Esophagus muscularis mucosa (tissue), 4 donors: ENCODE results near the gene GET4. TPM values are rescaled to one million over a fixed set of nuclear protein-coding genes. Genes with fewer than 3 reads are reported as not detected.

Source experiments
- DNase-seq: peaks from one replicate; pipeline ENCODE4 v3.0.0-alpha.2; 2017; ENCODE audit errors: extremely low spot score
- H3K27ac ChIP-seq, 4 donors: fragments of 200-600 bp; sonication (generic); replicated peaks in 1 of 4; 1 replicate in 3 of 4; 2 replicates in 1 of 4; pipeline ENCODE4 v1.5.1; 2016 to 2019; ENCODE audit warnings: mild to moderate bottlenecking in 1 of 4
- H3K27me3 ChIP-seq, 4 donors: fragments of 200-600 bp; sonication (generic); one replicate each; pipeline versions ENCODE4 v1.5.1 to v1.6.0; 2016 to 2019
- H3K36me3 ChIP-seq, 4 donors: fragments of 200-600 bp; sonication (generic); one replicate each; pipeline ENCODE4 v1.5.1; 2016 to 2019
- H3K4me1 ChIP-seq, 4 donors: fragments of 200-600 bp; sonication (generic); one replicate each; pipeline ENCODE4 v1.5.1; 2016 to 2019
- H3K4me3 ChIP-seq, 4 donors: fragments of 200-600 bp; sonication (generic); 1 replicate in 2 of 4; 2 replicates in 2 of 4; pipeline ENCODE4 v1.5.1; 2016 to 2019; ENCODE audit warnings: mild to moderate bottlenecking in 4 of 4, moderate library complexity in 1 of 4
- H3K9me3 ChIP-seq, 4 donors: fragments of 200-600 bp; sonication (generic); 1 replicate in 3 of 4; 2 replicates in 1 of 4; pipeline ENCODE4 v1.5.1; 2016 to 2019
- EP300 ChIP-seq: sonication (generic); formaldehyde crosslinking; IDR thresholded peaks from one replicate; pipeline ENCODE4 v1.6.1; 2017; ENCODE audit warnings: antibody characterized with exemption
- POLR2A ChIP-seq: fragments of 450-650 bp; IDR thresholded peaks from one replicate; pipeline ENCODE4 v1.6.1; 2017; ENCODE audit warnings: antibody characterized with exemption, moderate library complexity, mild to moderate bottlenecking, low read depth
- POLR2AphosphoS5 ChIP-seq, 2 donors: sonication (generic); formaldehyde crosslinking; IDR thresholded peaks; one replicate each; pipeline ENCODE4 v1.6.1; 2017; ENCODE audit warnings: antibody characterized with exemption in 2 of 2
- WGBS: methylation state at CpG from one replicate; pipeline ENCODE4 v1.1.5; 2018; 5-methylcytosine and 5-hydroxymethylcytosine counted together
- intact Hi-C: fragments of 100-400 bp; cut with DNase I; formaldehyde crosslinking; loops from one replicate; pipeline ENCODE4 v1.15.1; 2023
- total RNA-seq, 4 donors: library from RNA; depleted of rRNA; stranded (reverse); fragments of >200 nt; gene quantifications; one replicate each; pipeline versions ENCODE4 v1.1.0 to v1.2.1, GENCODE V29; 2016
- TF ChIP-seq, protein P1 (sequence below), 3 experiments: fragments of 200-600 bp in 2 of 3; fragments of 450-650 bp in 1 of 3; sonication (generic) in 2 of 3; IDR thresholded peaks; one replicate each; pipeline ENCODE4 v1.5.1; 2017 to 2019; ENCODE audit warnings: antibody characterized with exemption in 3 of 3, mild to moderate bottlenecking in 2 of 3, moderate library complexity in 1 of 3

The GET4 gene
- total RNA-seq, 4 donors from 2014 or later: 24.7 to 41.3 (median 35.2) TPM

DNA sequence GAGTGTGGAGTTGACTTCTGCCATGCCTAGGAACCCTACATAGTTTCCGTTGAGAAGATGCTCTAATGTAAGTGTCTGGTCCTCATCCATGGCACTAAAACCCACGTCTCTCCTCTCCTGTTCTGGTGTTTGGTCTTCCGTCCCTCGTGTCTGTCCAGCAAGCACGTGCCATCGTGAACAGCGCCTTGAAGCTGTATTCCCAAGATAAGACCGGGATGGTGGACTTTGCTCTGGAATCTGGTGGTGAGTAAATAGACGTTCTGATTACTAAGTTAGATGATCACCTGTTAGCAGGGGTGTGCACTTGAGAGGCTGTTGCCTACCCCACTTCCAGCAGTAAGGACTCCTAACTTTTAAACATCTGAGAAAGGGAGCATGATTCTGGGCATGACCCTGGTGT lies 15.1 kb upstream of the GET4 start:
- H3K9me3 ChIP-seq: no peaks in the 10 kb centered on the region

DNA sequence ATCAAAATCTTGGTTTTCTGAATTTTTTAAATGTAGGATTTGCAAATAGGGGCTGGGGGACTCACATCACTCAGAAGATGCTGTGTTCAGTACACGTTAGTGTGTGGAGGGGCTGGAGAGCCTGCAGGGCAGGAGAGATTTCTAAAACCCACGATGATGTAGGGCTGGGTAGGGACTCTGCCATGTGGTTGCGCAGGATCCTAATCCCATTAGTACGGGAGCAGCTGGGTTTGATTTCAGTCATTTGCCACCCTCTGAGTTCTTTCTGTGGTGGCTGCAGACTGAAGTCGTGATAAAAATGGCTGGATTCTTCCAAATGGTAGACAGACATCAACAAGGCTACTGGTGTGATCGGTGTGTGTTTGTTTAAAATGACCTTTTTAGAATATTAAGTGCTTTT lies 14.2 kb upstream of the GET4 start:
- H3K4me1 ChIP-seq: peaks cover 9 to 21% (median 16%) of the 10 kb centered on the region in 4 donors
- WGBS: 93% methylated on average over 6 of the region's 6 CpGs
- no peak overlapping the region for H3K27ac ChIP-seq
- H3K9me3 ChIP-seq: no peaks in the 10 kb centered on the region
- intact Hi-C loops: no loop called here
- TF ChIP-seq POLR2A: no peak
- TF ChIP-seq, protein P1, sequence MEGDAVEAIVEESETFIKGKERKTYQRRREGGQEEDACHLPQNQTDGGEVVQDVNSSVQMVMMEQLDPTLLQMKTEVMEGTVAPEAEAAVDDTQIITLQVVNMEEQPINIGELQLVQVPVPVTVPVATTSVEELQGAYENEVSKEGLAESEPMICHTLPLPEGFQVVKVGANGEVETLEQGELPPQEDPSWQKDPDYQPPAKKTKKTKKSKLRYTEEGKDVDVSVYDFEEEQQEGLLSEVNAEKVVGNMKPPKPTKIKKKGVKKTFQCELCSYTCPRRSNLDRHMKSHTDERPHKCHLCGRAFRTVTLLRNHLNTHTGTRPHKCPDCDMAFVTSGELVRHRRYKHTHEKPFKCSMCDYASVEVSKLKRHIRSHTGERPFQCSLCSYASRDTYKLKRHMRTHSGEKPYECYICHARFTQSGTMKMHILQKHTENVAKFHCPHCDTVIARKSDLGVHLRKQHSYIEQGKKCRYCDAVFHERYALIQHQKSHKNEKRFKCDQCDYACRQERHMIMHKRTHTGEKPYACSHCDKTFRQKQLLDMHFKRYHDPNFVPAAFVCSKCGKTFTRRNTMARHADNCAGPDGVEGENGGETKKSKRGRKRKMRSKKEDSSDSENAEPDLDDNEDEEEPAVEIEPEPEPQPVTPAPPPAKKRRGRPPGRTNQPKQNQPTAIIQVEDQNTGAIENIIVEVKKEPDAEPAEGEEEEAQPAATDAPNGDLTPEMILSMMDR (IDR thresholded peaks at IDR 0.05): no peak
- TF ChIP-seq POLR2AphosphoS5 (IDR thresholded peaks at IDR 0.05): no peak
- TF ChIP-seq EP300: no peak
- H3K36me3 ChIP-seq: peaks cover 60 to 99% (median 94%) of the 10 kb centered on the region in 4 donors
- no peaks in the 10 kb centered on the region for H3K27me3 ChIP-seq
- no peak for DNase-seq
- H3K4me3 ChIP-seq: no peak overlapping the region

More for the DNA sequence above, 15.1 kb upstream of the GET4 start:
- Histone ChIP-seq H3K36me3 (peaks cover 66 to 100% (median 97%) of the 10 kb centered on the region in 4 donors), H3K4me1 (peaks cover 2 to 12% (median 6%) of the 10 kb centered on the region in 4 donors), H3K27me3 (no peaks in the 10 kb centered on the region), H3K27ac (no peak overlapping the region), H3K4me3 (no peak overlapping the region)
- 87% methylated on average over 9 of the region's 9 CpGs for WGBS
- no peak for DNase-seq
- TF ChIP-seq, protein P1 (IDR thresholded peaks at IDR 0.05): no peak
- no peak for TF ChIP-seq POLR2AphosphoS5 (IDR thresholded peaks at IDR 0.05)
- TF ChIP-seq POLR2A: no peak
- no peak for TF ChIP-seq EP300
- intact Hi-C loops: no loop called here

DNA sequence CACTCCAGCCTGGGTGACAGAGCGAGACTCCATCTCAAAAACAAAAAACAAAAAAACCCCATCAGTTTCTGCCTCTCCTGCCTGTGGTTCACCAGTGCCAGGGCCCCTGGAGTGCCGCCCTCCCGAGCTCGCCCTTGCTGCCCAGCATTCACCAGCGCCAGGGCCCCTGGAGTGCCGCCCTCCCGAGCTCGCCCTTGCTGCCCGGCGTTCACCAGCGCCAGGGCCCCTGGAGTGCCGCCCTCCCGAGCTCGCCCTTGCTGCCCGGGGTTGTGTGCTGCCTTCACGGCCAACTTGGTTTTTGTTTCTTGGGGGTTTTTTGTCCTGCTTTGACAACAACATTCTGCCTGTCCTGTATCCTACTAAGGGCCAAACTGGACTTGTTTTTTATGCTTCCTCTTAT lies 13.2 kb upstream of the GET4 start:
- Histone ChIP-seq H3K27me3 (no peaks in the 10 kb centered on the region), H3K27ac (peak overlapping the region in 1 of 4 donors; percentile 31), H3K4me3 (no peak overlapping the region), H3K9me3 (no peaks in the 10 kb centered on the region), H3K4me1 (peaks cover 18 to 24% (median 23%) of the 10 kb centered on the region in 4 donors), H3K36me3 (peaks cover 56 to 99% (median 93%) of the 10 kb centered on the region in 4 donors)
- no peak for DNase-seq
- 96% methylated on average over 16 of the region's 16 CpGs for WGBS
- TF ChIP-seq POLR2A (no peak), POLR2AphosphoS5 (IDR thresholded peaks at IDR 0.05) (no peak), EP300 (no peak)
- TF ChIP-seq, protein P1 (IDR thresholded peaks at IDR 0.05): no peak
- intact Hi-C loops: no loop called here

DNA sequence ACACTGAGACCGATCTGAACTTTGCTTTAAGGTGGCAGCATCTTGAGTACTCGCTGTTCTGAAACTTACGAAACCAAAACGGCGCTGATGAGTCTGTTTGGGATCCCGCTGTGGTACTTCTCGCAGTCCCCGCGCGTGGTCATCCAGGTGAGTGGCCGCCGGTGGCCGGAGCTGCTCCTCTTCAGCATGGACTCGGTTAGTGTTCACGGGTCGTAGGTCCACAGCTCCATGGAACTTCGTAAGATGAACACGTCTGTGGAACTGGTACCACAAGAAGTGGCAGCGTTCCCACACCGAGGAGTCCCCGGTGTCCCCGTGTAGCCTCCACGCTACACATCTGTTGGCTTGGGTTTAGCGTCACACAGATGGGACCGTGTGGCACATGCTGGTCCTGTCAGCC lies 10.4 kb upstream of the GET4 start:
- Histone ChIP-seq H3K9me3 (no peaks in the 10 kb centered on the region), H3K4me1 (peaks cover 26 to 44% (median 38%) of the 10 kb centered on the region in 4 donors), H3K27me3 (no peaks in the 10 kb centered on the region), H3K36me3 (peaks cover 41 to 92% (median 85%) of the 10 kb centered on the region in 4 donors), H3K27ac (peak overlapping the region; percentile 92 to 94 (median 92)), H3K4me3 (no peak overlapping the region)
- intact Hi-C loops: no loop called here
- TF ChIP-seq POLR2A (no peak), POLR2AphosphoS5 (IDR thresholded peaks at IDR 0.05) (no peak), EP300 (no peak)
- TF ChIP-seq, protein P1 (IDR thresholded peaks at IDR 0.05): no peak
- no peak for DNase-seq
- WGBS: 97% methylated on average over 10 of the region's 25 CpGs

DNA sequence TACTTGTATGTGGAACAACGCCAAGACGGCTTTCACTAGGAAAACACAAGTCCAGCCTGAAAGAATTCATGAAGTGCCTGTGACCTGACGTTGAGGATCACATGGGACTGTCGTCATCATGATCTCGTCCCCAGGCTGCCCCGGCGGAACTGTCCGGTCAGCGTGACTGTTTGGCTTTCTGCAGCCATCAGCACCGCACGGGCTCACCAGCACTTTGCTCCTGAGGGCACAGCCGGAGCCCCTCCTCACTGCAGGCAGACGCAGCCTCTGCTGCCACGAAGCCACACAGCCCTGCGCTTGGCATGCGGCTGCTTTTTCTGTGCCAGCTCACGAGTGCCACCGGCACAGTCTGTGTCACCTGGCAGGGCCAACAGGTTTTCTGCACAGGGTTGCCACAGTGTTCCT lies 9.4 kb upstream of the GET4 start:
- Histone ChIP-seq H3K9me3 (no peaks in the 10 kb centered on the region), H3K36me3 (peaks cover 31 to 92% (median 84%) of the 10 kb centered on the region in 4 donors), H3K4me3 (peak overlapping the region; percentile 12 to 48 (median 24)), H3K27ac (peak overlapping the region; percentile 92 to 94 (median 92)), H3K27me3 (no peaks in the 10 kb centered on the region), H3K4me1 (peaks cover 27 to 47% (median 42%) of the 10 kb centered on the region in 4 donors)
- DNase-seq: peak; percentile 94
- intact Hi-C loops: no loop called here
- 33% methylated on average over 17 of the region's 18 CpGs for WGBS
- TF ChIP-seq POLR2AphosphoS5 (IDR thresholded peaks at IDR 0.05) (peak; percentile 89 to 95), EP300 (peak; percentile 77), POLR2A (no peak)
